ENCODE results near the gene CDC42EP2.

Gene CDC42EP2

DNA sequence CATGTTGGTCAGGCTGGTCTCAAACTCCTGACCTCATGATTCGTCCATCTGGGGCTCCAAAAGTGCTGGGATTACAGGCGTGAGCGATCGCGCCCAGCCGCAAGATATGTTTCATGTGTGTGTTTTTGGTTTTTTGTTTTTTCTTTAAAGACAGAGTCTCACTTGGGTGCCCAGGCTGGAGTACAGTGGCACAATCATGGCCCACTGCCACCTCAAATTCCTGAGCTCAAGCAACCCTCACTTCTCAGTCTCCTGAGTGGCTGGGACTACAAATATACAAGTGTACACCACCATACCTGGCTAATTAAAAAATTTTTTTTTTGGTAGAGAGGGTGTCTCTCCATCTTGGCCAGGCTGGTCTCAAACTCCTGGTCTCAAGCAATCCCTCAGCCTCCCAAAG, 48.3 kb downstream of the CDC42EP2 start:
- no peak for DNase-seq

DNA sequence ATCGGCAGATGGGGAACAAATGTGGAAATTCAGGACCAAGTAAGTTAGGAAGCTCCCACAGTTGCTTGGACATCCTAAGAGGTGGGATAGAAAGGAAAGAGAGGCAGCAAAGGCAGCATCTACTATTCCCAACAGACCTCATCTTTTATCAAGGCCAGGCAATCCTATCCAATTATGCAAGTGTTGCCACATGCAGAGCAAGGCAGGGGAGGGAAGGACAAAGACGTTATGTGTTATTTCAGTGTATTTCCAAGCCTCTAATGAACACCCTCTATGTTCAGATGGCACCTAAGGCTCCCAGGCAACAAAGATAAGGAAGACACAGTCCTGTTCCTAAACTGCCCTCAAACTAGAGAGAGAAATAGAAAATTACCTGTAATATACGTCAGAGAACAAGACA, 49.1 kb downstream of the CDC42EP2 start:
- DNase-seq: no peak

DNA sequence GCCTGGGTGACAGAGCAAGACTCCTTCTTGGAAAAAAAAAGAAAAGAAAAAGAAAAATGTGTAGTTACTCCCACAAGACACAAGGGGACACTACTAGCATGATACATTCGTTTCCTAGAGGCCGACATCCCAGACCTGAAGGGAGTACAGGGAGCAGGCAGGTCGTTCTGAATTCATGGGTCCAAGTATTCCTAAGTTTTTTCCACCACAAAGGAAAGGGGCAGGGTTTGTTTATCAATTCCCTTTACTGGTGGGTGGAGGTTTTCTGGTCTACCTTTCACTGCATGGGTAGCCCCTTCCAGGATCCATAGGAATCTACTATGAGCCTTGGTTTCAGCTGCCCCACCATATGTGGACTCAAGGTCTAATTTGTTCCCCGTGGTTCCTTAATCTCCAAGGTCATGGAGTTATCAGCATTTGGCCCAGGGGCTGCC, 51.7 kb downstream of the CDC42EP2 start:
- DNase-seq: peak; percentile 25 to 52

DNA sequence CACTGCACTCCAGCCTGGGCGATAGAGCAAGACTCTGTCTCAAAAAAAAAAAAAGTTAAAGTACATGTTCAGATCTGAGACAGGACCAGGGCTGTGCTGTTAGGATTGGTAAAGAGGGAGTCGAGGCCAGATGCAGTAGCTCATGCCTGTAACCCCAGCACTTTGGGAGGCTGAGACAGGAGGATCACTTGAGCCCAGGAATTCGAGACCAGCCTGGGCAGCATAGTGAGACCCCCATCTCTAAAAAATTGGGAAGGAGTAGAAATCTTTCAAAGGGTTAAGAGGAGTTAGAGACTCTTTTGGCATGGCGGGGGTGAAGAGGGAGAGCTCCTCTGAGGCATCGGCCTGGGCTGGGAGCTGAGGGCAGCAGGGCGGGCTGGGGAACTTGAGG, 56.0 kb downstream of the CDC42EP2 start:
- DNase-seq: no peak
